Heart right ventricle (tissue), 16 donors: ENCODE data around the gene TSSK3. TPM values are rescaled to one million over a fixed set of nuclear protein-coding genes. Genes with fewer than 3 reads are reported as not detected.

ENCODE experiments used
- ATAC-seq, 8 donors: fragments of 200-7000 bp; cut with Tn5 transposase; one replicate each; pipeline ENCODE4 v1.9.1; 2020; ENCODE audit warnings: mild to moderate bottlenecking in 8 of 8, moderate library complexity in 8 of 8, moderate number of reproducible peaks in 1 of 8
- DNase-seq, 2 donors: peaks; one replicate each; pipeline ENCODE4 v3.0.0-alpha.2; 2020
- H3K27ac ChIP-seq, 10 donors: fragments of 200-600 bp; sonication (generic) in 2 of 10; one replicate each; pipeline versions ENCODE4 v1.5.0 to v1.8.0; 2020 to 2022; ENCODE audit warnings: mild to moderate bottlenecking in 3 of 10
- H3K27me3 ChIP-seq, 7 donors: fragments of 200-600 bp; one replicate each; pipeline ENCODE4 v1.8.0; 2021 to 2022; ENCODE audit warnings: mild to moderate bottlenecking in 2 of 7
- H3K36me3 ChIP-seq, 9 donors: fragments of 200-600 bp; sonication (generic) in 1 of 9; one replicate each; pipeline versions ENCODE4 v1.5.0 to v1.8.0; 2020 to 2022; ENCODE audit warnings: mild to moderate bottlenecking in 2 of 9
- H3K4me1 ChIP-seq, 9 donors: fragments of 200-600 bp; sonication (generic) in 1 of 9; one replicate each; pipeline versions ENCODE4 v1.5.0 to v1.8.0; 2020 to 2022; ENCODE audit warnings: mild to moderate bottlenecking in 4 of 9
- H3K4me3 ChIP-seq, 10 donors: fragments of 200-600 bp; sonication (generic) in 2 of 10; one replicate each; pipeline versions ENCODE4 v1.5.0 to v1.8.0; 2020 to 2022; ENCODE audit warnings: mild to moderate bottlenecking in 7 of 10, moderate library complexity in 2 of 10
- H3K9me3 ChIP-seq, 11 donors: fragments of 200-600 bp in 10 of 11; sonication (generic) in 2 of 11; one replicate each; pipeline versions ENCODE4 v1.5.0 to v1.8.0; 2013 to 2022; ENCODE audit warnings: mild to moderate bottlenecking in 2 of 11, control low read depth in 1 of 11, moderate library complexity in 1 of 11
- CTCF ChIP-seq, 9 donors: fragments of 200-600 bp; sonication (generic) in 2 of 9; IDR thresholded peaks; one replicate each; pipeline versions ENCODE4 v1.5.0 to v1.8.0; 2021 to 2022; ENCODE audit warnings: antibody characterized with exemption in 9 of 9, mild to moderate bottlenecking in 5 of 9, moderate library complexity in 1 of 9
- WGBS, 2 donors: extraction: QIAGEN DNeasy Blood & Tissue Kit; methylation state at CpG; one replicate each; pipeline ENCODE4 v1.1.7; 2013; ENCODE audit warnings: inconsistent platforms in 1 of 2; 5-methylcytosine and 5-hydroxymethylcytosine counted together
- intact Hi-C, 10 donors: fragments of 100-400 bp; cut with DNase I; formaldehyde crosslinking; loops; one replicate each; pipeline versions ENCODE4 v1.11.1 to v1.14.2; 2022
- polyA plus RNA-seq, 2 donors: library from polyadenylated mRNA; stranded (reverse); fragments of 200-250 nt; gene quantifications; one replicate each; pipeline ENCODE4 v1.2.3, GENCODE V29; 2013
- total RNA-seq, 10 donors: library from RNA; stranded (reverse); fragmentation: NEBNext Ultra II Directional in 3 of 10; extraction: Animal tissue kit (Norgen Biotek cat#: 25700) in 3 of 10; gene quantifications; one replicate each; pipeline versions ENCODE4 v1.2.1 to v1.2.4, GENCODE V29; 2021 to 2023
- donor health status: Arrhythmogenic right ventricular cardiomyopathy.
- donor health status: ischemic (EF 13 %, LVEDD 7.1; RV severe dilation, severe dysfunction).
- donor health status: healthy with polysubstance abuse.
- donor health status: DM: no; HTN: yes; CAD: no.
- donor health status: DM: no; HTN: no; CAD: no.
- donor health status: ischemic (EF 25% LVEDD 6.9; RV normal size, moderate dysfunction).
- donor health status: ischemic (EF 25% LVEDD 5.7; RV mildly dilated, moderate dysfunction).
- donor health status: healthy.
- donor health status: DM: yes; HTN: yes; CAD: no.
- donor health status: Ischemic cardiomyopathy.
- donor health status: ischemic (EF 35%, LVEDD 5.7; RV mildly dilated, moderate dysfunction).
- donor health status: nonischemic (EF 11% LVEDD 7.7; RV severe dilation, severe dysfunction).
- donor health status: DM: yes; HTN: yes; CAD: no.
- donor health status: PGD.
- donor health status: ischemic (EF 29% LVEDD 5.4; RV normal size, mild dysfunction).
- donor health status: nonischemic (EF 23%, LVEDD 6.1; RV moderate dilation, normal function).

Gene TSSK3
- total and polyA plus RNA-seq, 12 donors = 0.10 to 5.8 (median 1.7) TPM

DNA sequence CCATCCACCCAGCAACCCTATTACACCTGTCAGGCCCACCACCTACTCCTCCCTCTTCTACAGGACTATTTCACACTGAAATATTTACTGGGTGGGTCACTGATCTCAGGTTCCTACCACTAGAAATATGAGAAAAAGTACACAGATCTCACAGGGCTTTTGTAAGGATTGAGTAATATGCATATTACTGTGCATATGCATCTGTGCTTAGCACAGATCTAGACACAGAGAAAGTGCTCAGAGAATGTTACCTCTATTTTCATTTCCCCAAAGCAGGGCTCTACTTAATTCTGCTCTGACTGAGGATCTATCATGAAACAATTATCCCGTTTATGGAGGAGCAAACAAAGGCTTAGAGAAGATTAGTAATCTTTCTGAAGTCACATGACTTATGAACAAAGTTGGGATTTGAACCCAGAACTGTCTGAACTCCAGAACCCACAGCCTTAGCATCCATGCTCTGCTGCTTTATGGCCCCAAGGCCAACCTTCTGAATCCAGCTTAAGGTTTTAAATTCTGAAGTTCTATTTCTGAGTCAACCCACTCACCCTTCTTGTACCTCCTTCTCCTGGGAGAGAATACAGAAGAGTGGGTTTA is 11.8 kb downstream of the TSSK3 start:
- no peak for DNase-seq
- 63 to 87% methylated on average over 1 of the region's 1 CpG for WGBS, 2 donors
- H3K36me3 ChIP-seq = peaks cover 4 to 100% (median 92%) of the 10 kb centered on the region in 9 donors
- intact Hi-C loops = loop anchor here in 1 of 10 donors (10.0 kb wide), 1 partner anchor 159 kb away; no protein-coding TSS in a partner anchor
- no peak overlapping the region for H3K4me3 ChIP-seq
- no peaks in the 10 kb centered on the region for H3K4me1 ChIP-seq
- H3K27me3 ChIP-seq = no peaks in the 10 kb centered on the region
- no peak for ATAC-seq
- no peak overlapping the region for H3K27ac ChIP-seq
- no peaks in the 10 kb centered on the region for H3K9me3 ChIP-seq
- no peak for TF ChIP-seq CTCF (IDR thresholded peaks at IDR 0.05)

- ATAC-seq (no peak), DNase-seq (no peak)
- WGBS, 2 donors = 94% methylated on average over 11 of the region's 11 CpGs
- H3K36me3 ChIP-seq = peaks cover 4 to 100% (median 93%) of the 10 kb centered on the region in 9 donors
- no peak for TF ChIP-seq CTCF (IDR thresholded peaks at IDR 0.05)
- intact Hi-C loops = loop anchor here in 1 of 10 donors (10.0 kb wide), 1 partner anchor 161 kb away; no protein-coding TSS in a partner anchor
- no peaks in the 10 kb centered on the region for H3K9me3 ChIP-seq
- H3K27me3 ChIP-seq = no peaks in the 10 kb centered on the region
- H3K4me1 ChIP-seq = no peaks in the 10 kb centered on the region
- H3K4me3 ChIP-seq = no peak overlapping the region
- H3K27ac ChIP-seq = no peak overlapping the region
Observed at GRCh38 chr1:32376199-32376598, 13.9 kb downstream of the TSSK3 start.

DNA sequence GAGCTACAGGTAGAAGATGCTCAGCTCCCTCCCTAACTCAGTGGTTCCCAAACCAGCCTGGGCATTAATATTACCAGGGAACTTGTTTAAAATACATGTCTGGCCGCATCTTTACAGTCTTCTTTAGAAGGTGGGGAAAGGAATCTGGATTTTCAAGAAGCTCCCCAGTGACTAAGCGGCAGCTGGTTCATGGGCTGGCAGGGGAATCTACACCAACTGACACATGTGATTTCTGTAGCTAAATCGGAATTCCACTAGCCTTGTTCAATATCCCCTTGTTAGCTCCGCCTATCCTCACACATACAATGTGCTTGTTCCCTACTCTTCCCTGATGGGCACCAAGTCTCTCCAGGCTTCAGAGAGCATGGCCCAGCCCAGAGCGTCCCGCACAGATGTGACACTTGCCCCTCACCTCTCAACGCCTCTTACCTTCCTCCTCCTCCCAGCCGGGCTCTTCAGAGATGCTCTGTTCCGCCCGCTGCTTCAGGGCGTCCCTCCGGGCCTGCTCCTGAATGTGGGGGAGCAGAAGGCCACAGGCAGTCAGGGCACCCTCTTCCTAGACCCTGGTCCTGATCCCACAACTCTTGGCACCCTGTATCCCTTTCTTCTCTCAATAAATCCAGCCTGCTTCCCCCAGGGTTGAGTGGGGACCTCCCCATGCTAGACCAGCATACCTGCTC is 15.3 kb downstream of the TSSK3 start:
- H3K9me3 ChIP-seq = no peaks in the 10 kb centered on the region
- 89 to 95% methylated on average over 12 of the region's 12 CpGs for WGBS, 2 donors
- ATAC-seq = no peak
- no peaks in the 10 kb centered on the region for H3K27me3 ChIP-seq
- no peaks in the 10 kb centered on the region for H3K4me1 ChIP-seq
- no peak overlapping the region for H3K4me3 ChIP-seq
- H3K27ac ChIP-seq = no peak overlapping the region
- intact Hi-C loops = loop anchor here in 1 of 10 donors (10.0 kb wide), 1 partner anchor 163 kb away; no protein-coding TSS in a partner anchor
- no peak for DNase-seq
- peaks cover 9 to 100% (median 95%) of the 10 kb centered on the region in 9 donors for H3K36me3 ChIP-seq
- TF ChIP-seq CTCF (IDR thresholded peaks at IDR 0.05) = no peak

DNA sequence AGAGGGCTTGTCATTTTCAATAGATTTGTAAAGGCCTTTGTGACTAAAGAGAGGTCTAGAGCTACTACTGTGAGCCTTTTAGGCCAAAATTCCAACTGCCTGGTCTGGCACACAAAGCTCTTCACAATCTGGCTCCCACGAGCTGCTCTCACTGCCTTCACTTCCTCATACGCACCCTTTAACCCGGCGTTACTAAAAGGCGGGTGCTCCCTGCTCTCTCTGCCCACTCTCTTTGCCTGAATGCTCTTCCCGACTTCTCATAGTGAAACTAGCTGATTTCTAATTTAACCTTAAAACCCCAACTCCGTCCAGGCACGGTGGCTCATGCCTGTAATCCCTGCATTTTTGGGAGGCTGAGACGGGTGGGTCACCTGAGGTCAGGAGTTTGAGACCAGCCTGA is 17.7 kb downstream of the TSSK3 start:
- Histone ChIP-seq H3K4me1 (no peaks in the 10 kb centered on the region), H3K9me3 (no peaks in the 10 kb centered on the region), H3K36me3 (peaks cover 9 to 100% (median 96%) of the 10 kb centered on the region in 9 donors), H3K4me3 (no peak overlapping the region), H3K27me3 (no peaks in the 10 kb centered on the region), H3K27ac (no peak overlapping the region)
- DNase-seq (no peak), ATAC-seq (no peak)
- 93 to 96% methylated on average over 9 of the region's 9 CpGs for WGBS, 2 donors
- intact Hi-C loops = no loop called here
- no peak for TF ChIP-seq CTCF (IDR thresholded peaks at IDR 0.05)
